Spinal cord (tissue), 10 donors: Measurements from ENCODE around the gene RHEB. TPM values are rescaled to one million over a fixed set of nuclear protein-coding genes. Genes with fewer than 3 reads are reported as not detected.

Experiments
- DNase-seq, 6 donors: peaks; one replicate each; pipeline versions ENCODE4 v3.0.0 to v3.0.0-alpha.2; 2013 to 2015; ENCODE audit warnings: low spot score in 6 of 6, low read depth in 4 of 6
- H3K27ac ChIP-seq: one replicate; pipeline ENCODE4 v1.5.1; 2013; ENCODE audit warnings: low read depth, low read length, control low read depth
- H3K27me3 ChIP-seq: one replicate; pipeline ENCODE4 v1.6.1; 2013; ENCODE audit warnings: low read length; ENCODE audit not compliant: control insufficient read depth, insufficient read depth
- H3K36me3 ChIP-seq: one replicate; pipeline ENCODE4 v1.6.1; 2013; ENCODE audit warnings: low read length; ENCODE audit not compliant: control insufficient read depth, insufficient read depth
- H3K4me1 ChIP-seq: one replicate; pipeline ENCODE4 v1.6.1; 2013; ENCODE audit warnings: low read length; ENCODE audit not compliant: control insufficient read depth, insufficient read depth
- H3K4me3 ChIP-seq: one replicate; pipeline ENCODE4 v1.5.1; 2013; ENCODE audit warnings: low read depth, low read length, control low read depth
- H3K9me3 ChIP-seq: one replicate; pipeline ENCODE4 v1.6.1; 2013; ENCODE audit warnings: low read length; ENCODE audit not compliant: control insufficient read depth, insufficient read depth
- WGBS: methylation state at CpG from one replicate; pipeline ENCODE4 v1.1.5; 2013; ENCODE audit warnings: missing lambda C conversion rate; ENCODE audit not compliant: insufficient coverage; 5-methylcytosine and 5-hydroxymethylcytosine counted together
- polyA plus RNA-seq, 2 donors: library from polyadenylated mRNA; unstranded; fragments of 120-200 nt; gene quantifications; one replicate each; pipeline ENCODE4 v1.2.1, GENCODE V29; 2013; ENCODE audit not compliant: insufficient read length in 2 of 2
- total RNA-seq, 2 donors: library from RNA; depleted of rRNA in 1 of 2; stranded (reverse); fragments of 120-200 nt in 1 of 2; fragments of >200 nt in 1 of 2; gene quantifications; one replicate each; pipeline versions ENCODE4 v1.2.3 to v1.2.4, GENCODE V29; 2013 to 2014
- donor health status: healthy.

The RHEB gene
- total and polyA plus RNA-seq, 4 donors = 106 to 196 (median 151) TPM

GRCh38 chr7:151447312-151447711 lies 72.4 kb downstream of the RHEB start:
- Histone ChIP-seq H3K36me3 (no peaks in the 10 kb centered on the region), H3K27ac (no peak overlapping the region), H3K9me3 (no peaks in the 10 kb centered on the region), H3K27me3 (peaks cover 13% of the 10 kb centered on the region), H3K4me3 (no peak overlapping the region), H3K4me1 (peaks cover 10% of the 10 kb centered on the region)
- 99% methylated on average over 12 of the region's 18 CpGs for WGBS
- no peak for DNase-seq

- Histone ChIP-seq H3K4me1 (peaks cover 10% of the 10 kb centered on the region), H3K27me3 (peaks cover 13% of the 10 kb centered on the region), H3K27ac (no peak overlapping the region), H3K9me3 (no peaks in the 10 kb centered on the region), H3K4me3 (no peak overlapping the region), H3K36me3 (no peaks in the 10 kb centered on the region)
- 93% methylated on average over 2 of the region's 2 CpGs for WGBS
- no peak for DNase-seq
Measured at GRCh38 chr7:151446412-151446811, 73.3 kb downstream of the RHEB start.

- no peak for DNase-seq
- peaks cover 25% of the 10 kb centered on the region for H3K4me1 ChIP-seq
- H3K9me3 ChIP-seq = no peaks in the 10 kb centered on the region
- H3K27me3 ChIP-seq = peaks cover 16% of the 10 kb centered on the region
- no peak overlapping the region for H3K4me3 ChIP-seq
- WGBS = no CpG with 5 or more reads among the region's 1 CpG
- H3K27ac ChIP-seq = no peak overlapping the region
- H3K36me3 ChIP-seq = no peaks in the 10 kb centered on the region
Measured at GRCh38 chr7:151444632-151445031, 75.1 kb downstream of the RHEB start.

- Histone ChIP-seq H3K9me3 (no peaks in the 10 kb centered on the region), H3K36me3 (no peaks in the 10 kb centered on the region), H3K27me3 (peaks cover 13% of the 10 kb centered on the region), H3K27ac (no peak overlapping the region), H3K4me1 (peaks cover 23% of the 10 kb centered on the region), H3K4me3 (no peak overlapping the region)
- WGBS = 83% methylated on average over 6 of the region's 10 CpGs
- no peak for DNase-seq
Measured at GRCh38 chr7:151442776-151443496, 76.8 kb downstream of the RHEB start.

- Histone ChIP-seq H3K27ac (peak overlapping the region; percentile 69), H3K4me3 (no peak overlapping the region), H3K36me3 (no peaks in the 10 kb centered on the region), H3K9me3 (no peaks in the 10 kb centered on the region), H3K4me1 (peaks cover 29% of the 10 kb centered on the region), H3K27me3 (peaks cover 11% of the 10 kb centered on the region)
- 78% methylated on average over 4 of the region's 10 CpGs for WGBS
- no peak for DNase-seq
Measured at GRCh38 chr7:151440799-151441445, 78.8 kb downstream of the RHEB start.

- Histone ChIP-seq H3K27me3 (peaks cover 11% of the 10 kb centered on the region), H3K4me3 (peak within 1 kb of the TSS; percentile 32), H3K27ac (peak within 1 kb of the TSS; percentile 69), H3K9me3 (no peaks in the 10 kb centered on the region), H3K4me1 (peaks cover 36% of the 10 kb centered on the region), H3K36me3 (no peaks in the 10 kb centered on the region)
- no peak for DNase-seq
- 13% methylated on average over 41 of the region's 51 CpGs for WGBS
Measured at GRCh38 chr7:151439855-151440798, 79.6 kb downstream of the RHEB start, which contains the start of gene CRYGN. Gene CRYGN, minus strand, starts transcription at chr7:151440141. Its CDS starts 224 bp downstream, at chr7:151439917.

- Histone ChIP-seq H3K27ac (peak overlapping the region; percentile 25), H3K27me3 (peaks cover 11% of the 10 kb centered on the region), H3K36me3 (no peaks in the 10 kb centered on the region), H3K9me3 (no peaks in the 10 kb centered on the region), H3K4me1 (peaks cover 40% of the 10 kb centered on the region), H3K4me3 (peak overlapping the region; percentile 32)
- WGBS = 94% methylated on average over 15 of the region's 17 CpGs
- DNase-seq = no peak
Measured at GRCh38 chr7:151438864-151439601, 80.7 kb downstream of the RHEB start.

GRCh38 chr7:151437866-151438516 lies 81.7 kb downstream of the RHEB start:
- no peak for DNase-seq
- Histone ChIP-seq H3K4me3 (no peak overlapping the region), H3K27ac (peak overlapping the region; percentile 92), H3K27me3 (peaks cover 11% of the 10 kb centered on the region), H3K36me3 (no peaks in the 10 kb centered on the region), H3K9me3 (no peaks in the 10 kb centered on the region), H3K4me1 (peaks cover 40% of the 10 kb centered on the region)
- 89% methylated on average over 22 of the region's 23 CpGs for WGBS
